Measurements from ENCODE around the gene ASTL.

The ASTL gene

GRCh38 chr2:96136129-96136720 is 2.1 kb downstream of the ASTL start:
- H3K36me3 ChIP-seq (replicated peaks), result no peaks in the 10 kb centered on the region
- DNase-seq, result no peak
- H3K27ac ChIP-seq, result no peak overlapping the region
- no peak for TF ChIP-seq CTCF (IDR thresholded peaks at IDR 0.05; ENCODE audit: low read depth, low read length, missing control alignments)
- in situ Hi-C loops (cut with HindIII; ENCODE audit: low pct_ligation_motif_present, low sequenced_read_pairs), result no loop called here
- peaks cover 12% of the 10 kb centered on the region for H3K27me3 ChIP-seq (replicated peaks)
- H3K4me3 ChIP-seq (ENCODE audit: low read depth, low read length), result no peak overlapping the region

DNA sequence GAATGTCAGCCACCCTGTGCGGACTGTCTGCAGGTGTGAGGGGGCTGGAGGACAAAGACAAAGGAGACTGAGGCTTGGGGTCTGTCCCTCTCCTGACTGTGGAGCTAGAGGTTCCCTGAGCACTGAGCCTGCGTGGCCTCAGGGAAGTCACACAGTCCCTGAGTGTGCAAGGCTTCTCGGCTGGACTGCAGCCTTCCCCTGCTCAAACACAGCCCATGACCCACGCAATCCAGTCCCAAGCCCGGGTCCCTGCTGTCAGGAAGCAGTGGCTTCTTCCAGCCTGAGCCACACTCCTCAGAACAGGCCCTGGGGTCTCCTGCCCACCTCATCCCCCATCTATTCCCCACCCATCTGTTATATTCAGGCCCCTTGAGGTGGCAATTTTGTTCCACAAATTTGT is 2.7 kb downstream of the ASTL start:
- in situ Hi-C loops (cut with HindIII; ENCODE audit: low pct_ligation_motif_present, low sequenced_read_pairs), result no loop called here
- Histone ChIP-seq H3K4me3 (ENCODE audit: low read depth, low read length) (no peak overlapping the region), H3K27me3 (replicated peaks) (peaks cover 12% of the 10 kb centered on the region), H3K36me3 (replicated peaks) (no peaks in the 10 kb centered on the region), H3K27ac (no peak overlapping the region)
- no peak for TF ChIP-seq CTCF (IDR thresholded peaks at IDR 0.05; ENCODE audit: low read depth, low read length, missing control alignments)
- no peak for DNase-seq

DNA sequence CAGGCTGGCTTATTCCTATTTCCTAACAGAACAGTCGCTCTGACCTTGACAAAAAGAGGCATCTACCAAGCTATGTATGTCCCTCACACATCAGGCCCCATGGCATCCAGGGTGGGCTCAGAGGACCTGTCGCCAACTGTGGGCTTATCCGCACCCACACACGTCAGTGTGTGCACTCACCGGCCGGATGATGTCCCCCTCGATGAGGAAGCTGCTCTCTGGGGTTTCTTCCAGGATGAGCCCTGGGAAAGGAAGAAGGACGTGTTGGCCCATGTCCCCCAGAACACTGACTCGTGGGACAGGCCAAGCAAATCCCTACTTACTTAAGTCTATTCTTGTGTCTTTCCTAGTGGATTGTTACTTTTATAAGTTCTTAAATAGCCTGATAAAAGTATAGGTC is 3.1 kb downstream of the ASTL start:
- no peak for DNase-seq
- in situ Hi-C loops (cut with HindIII; ENCODE audit: low pct_ligation_motif_present, low sequenced_read_pairs), result no loop called here
- TF ChIP-seq CTCF (IDR thresholded peaks at IDR 0.05; ENCODE audit: low read depth, low read length, missing control alignments), result no peak
- Histone ChIP-seq H3K27ac (no peak overlapping the region), H3K36me3 (replicated peaks) (no peaks in the 10 kb centered on the region), H3K27me3 (replicated peaks) (peaks cover 15% of the 10 kb centered on the region), H3K4me3 (ENCODE audit: low read depth, low read length) (no peak overlapping the region)

DNA sequence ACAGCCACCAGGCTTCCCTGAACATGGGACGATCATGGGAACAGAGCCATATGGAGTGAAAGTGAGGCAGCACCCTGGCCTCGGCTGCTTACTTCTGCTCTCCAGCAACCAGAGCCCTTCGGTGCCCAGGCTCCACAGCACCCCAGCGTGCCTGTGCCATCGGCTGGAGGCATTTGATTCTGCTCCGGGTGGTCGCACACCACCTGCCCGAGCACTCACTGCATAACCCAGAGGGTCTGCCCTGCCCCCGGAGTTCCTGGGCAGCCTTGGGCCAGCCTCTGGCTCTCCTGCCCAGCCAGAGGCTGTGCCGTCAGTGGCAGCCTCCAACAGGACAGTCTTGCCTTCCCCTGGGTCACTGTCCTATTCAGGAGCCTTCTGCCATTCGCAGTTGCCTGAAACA is 3.9 kb downstream of the ASTL start:
- Histone ChIP-seq H3K27ac (no peak overlapping the region), H3K36me3 (replicated peaks) (no peaks in the 10 kb centered on the region), H3K4me3 (ENCODE audit: low read depth, low read length) (no peak overlapping the region), H3K27me3 (replicated peaks) (peaks cover 16% of the 10 kb centered on the region)
- DNase-seq, result no peak
- TF ChIP-seq CTCF (IDR thresholded peaks at IDR 0.05; ENCODE audit: low read depth, low read length, missing control alignments), result no peak
- in situ Hi-C loops (cut with HindIII; ENCODE audit: low pct_ligation_motif_present, low sequenced_read_pairs), result no loop called here

DNA sequence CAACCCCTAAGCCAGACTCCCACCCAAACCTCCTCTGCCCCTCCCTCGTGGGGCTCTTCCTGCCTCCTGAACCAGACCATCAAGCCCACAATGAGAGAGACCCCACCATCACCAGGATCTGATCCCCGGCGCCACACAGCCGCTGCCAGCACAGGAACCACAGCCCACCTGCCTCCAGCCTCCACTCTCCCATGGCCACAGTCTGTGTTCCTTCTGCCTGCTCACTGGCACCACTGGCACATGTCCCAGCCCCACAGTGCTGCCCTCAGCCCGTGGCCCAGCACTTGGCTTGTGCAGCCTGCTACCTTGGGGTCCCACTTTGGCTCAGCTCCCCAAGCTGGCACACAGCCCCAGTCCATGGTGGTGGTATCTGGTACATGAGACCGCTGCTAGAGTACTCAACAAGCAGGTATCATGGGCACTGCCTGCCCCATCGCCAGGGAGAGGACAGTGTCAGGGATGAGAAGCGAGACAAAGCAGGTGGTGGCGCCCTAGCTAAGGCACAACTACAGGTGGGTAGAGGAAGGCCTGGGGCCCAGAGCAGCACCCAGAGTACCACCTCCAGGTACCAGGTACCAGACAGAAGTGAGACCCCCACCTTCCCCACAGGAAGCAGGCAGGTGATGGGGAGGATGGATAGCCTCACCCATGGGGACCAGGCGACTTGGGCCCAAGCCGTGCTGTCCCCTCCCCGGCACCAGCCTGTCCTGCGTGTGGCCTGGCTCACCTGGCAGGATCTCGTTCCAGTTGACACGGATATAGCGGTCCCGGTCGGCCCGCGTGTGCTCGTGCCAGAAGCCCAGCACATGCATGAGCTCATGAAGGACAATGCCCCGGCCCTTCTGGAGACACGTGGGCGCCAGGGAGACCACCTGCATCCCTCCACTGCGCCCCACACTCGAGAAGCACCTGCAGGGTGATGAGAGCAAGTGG is 6.2 kb downstream of the ASTL start:
- Histone ChIP-seq H3K4me3 (ENCODE audit: low read depth, low read length) (no peak overlapping the region), H3K27ac (no peak overlapping the region), H3K27me3 (replicated peaks) (peaks cover 14% of the 10 kb centered on the region), H3K36me3 (replicated peaks) (no peaks in the 10 kb centered on the region)
- in situ Hi-C loops (cut with HindIII; ENCODE audit: low pct_ligation_motif_present, low sequenced_read_pairs), result no loop called here
- DNase-seq, result no peak
- no peak for TF ChIP-seq CTCF (IDR thresholded peaks at IDR 0.05; ENCODE audit: low read depth, low read length, missing control alignments)
